ENCODE results near the gene RAD51AP1.

Gene RAD51AP1

DNA sequence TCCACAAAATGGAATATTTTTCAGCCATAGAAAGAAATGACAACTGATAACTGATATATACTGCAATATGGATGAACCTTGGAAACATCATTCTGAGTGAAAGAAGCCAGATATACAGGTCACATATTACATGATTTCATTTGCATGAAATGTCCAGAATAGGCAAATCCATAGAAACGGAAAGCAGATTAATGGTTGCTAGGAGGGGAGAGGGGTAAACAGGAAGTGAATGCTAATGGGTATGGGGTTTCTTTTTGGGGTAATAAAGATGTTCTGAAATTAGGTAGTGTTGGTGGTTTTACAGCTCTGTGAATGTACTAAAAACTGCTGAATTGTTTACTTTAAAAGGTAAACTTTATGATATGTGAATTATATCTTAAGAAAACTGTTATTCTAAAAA is 6.5 kb downstream of the RAD51AP1 start:
- DNase-seq (ENCODE audit: low read depth in 3 of 3): no peak

DNA sequence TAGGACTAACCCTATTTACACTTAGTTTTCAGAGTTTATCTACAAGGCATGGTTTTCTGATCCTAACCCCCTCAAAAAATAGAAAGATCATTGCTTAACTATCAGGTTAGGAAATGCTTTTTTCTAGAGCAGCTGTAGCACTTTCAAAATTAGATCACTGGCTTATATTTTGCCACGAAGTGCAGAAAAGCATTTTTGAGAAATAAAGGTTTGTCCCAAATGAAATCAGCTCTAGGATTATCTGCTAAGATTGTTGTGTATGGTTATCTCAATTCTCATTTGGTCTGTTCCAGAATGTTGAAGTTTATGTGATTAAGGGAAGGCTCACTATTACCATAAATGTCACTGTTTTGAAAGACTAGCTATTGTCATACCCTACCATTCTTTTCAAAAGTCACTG is 13.5 kb downstream of the RAD51AP1 start:
- DNase-seq (ENCODE audit: low read depth in 3 of 3): no peak

DNA sequence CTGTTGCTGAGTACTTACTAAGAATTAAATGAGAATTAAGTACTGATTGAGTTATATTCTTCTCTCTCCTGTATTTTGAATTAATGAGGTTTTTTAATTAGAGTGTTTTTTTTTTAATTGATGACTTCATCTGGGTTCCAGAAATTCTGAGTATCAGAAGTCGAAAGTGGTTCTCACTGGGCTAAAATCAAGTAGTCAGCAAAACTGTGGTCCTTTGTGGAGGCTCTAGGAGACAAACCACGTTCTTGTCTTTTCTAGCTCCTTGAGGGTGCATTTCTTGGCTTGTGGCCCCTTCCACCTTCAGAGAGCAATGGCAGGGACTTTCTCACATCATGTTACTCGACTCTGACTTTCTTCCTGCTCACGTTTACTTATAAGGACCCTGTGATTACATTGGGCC is 15.3 kb downstream of the RAD51AP1 start:
- no peak for DNase-seq (ENCODE audit: low read depth in 3 of 3)

DNA sequence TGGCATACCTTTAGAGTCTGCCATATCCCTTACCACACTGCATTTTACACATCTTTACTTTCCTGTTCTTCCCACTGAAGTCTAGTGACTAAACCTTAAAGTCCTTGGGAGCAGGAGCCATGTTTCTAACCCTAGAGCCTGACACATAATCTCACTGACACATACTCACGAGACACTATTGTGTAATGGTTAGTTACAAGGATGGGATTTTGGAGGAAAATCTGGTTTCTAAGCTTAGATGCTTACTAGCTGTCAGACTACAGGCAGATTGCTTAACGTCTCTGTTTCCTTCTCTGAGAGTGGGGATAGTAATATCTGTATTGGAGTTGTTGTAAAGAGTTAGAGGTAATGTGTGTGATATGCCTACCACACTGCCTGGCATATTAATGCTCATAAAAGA is 17.1 kb downstream of the RAD51AP1 start:
- no peak for DNase-seq (ENCODE audit: low read depth in 3 of 3)

DNA sequence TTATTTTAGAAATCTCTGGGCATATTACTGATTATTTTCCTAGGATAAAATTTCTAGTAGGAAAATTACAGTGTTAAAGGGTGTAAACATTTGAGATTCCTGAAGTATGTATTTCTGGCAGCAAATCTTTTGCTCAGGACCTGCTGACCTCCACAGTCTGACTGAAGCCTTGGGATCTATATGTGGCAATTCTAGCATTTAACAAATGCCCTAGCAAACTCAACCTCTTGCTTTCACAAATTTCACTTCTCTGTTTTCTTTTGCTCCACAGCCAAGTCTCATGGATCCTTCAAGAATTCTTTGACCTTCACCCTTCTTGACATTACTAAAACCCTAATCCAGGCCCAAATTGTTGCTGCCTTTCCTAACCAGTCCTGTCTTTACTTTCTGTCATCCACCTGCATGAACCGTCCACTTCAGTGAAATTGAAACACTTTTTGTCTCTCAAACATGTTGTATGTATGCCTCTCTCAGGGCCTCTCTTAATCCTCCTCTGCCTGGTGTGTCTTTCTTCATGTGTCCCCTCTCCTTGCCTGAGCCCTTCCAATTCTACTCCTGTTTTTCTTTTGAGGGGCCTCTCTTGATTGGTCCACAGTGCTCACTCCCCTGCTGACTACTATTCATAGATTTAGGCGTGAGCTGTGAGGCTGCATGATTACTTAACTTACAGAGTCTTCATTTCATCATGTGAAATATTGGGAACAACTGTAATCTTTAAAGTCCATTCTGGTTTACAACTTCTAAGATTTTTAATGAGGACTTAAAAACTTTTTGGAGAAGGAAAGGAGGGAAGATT is 18.2 kb downstream of the RAD51AP1 start:
- no peak for DNase-seq (ENCODE audit: low read depth in 3 of 3)

DNA sequence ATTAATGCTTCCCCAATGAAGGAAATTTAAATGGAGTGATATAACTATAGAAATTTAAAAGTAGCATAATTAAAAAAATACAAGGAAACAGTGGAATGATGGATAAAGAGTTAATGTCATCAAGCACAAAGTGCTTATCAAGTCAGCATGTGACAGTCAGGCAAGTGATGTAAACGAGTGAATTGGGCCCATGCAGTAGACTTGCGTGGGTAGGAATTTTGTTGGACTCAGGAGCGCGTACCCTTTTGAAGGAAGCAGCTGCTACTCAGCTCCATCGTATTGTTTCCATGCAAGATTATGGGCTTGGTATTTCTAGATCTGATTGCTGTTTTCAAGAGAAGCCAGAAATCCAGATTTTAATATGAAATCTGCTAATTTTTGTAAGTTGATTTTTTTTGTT is 18.9 kb downstream of the RAD51AP1 start:
- DNase-seq (ENCODE audit: low read depth in 3 of 3): no peak

DNA sequence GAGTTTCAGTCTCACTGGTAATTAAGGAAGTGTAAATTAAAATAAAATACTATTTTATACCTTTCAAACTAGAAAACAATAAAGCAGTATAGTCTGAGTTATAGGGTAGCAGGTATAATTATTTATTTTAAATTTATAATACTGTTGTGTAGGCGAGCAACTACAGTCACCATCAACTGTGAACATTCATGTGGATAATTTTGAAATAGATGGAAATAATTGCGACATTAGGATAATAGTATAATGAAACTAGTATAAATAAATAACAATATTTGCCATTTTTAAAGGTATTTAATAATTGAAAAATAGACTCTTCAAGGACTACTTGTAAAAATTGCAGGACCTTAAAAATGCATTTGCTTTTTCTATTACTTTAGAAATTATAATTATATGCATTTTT is 19.5 kb downstream of the RAD51AP1 start:
- DNase-seq (ENCODE audit: low read depth in 3 of 3): no peak

DNA sequence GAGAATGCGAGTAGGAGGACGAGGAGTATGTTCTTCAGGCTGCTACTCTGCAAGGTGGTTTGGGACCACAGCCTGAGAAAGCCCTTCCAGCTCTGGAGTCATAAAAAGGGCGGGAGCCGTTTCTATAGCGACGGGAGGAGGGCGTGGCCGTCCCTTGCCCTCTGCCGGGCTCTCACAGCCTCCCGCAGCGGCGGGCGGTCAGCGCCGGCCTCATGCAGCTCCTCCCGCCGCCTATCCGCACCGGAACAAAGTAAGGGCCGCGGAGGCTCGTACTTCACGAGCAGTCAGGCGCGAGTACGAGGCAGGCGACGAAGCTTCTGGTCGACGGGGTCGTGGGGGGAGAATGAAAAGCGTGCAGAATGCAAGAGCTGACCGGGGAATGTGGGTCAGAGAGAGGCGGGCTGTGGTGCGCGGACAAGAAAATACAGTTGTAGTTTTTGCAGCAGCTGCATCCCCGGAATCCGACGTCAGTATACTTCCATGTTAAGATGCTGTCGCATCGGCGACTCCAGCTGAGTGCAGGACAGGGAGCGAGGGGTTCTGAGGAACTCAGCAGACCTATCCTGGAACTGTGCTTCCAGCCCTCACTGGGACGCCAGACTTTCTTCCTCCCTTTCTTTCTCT is 23.5 kb downstream of the RAD51AP1 start, which contains the start of gene DYRK4:
Gene DYRK4 (plus strand): TSS at position 175 of the 624 bp plus-strand sequence. CDS start 38 bp downstream, at position 213.
- DNase-seq (ENCODE audit: low read depth in 3 of 3): peak in 1 of 3 experiments; percentile 10

DNA sequence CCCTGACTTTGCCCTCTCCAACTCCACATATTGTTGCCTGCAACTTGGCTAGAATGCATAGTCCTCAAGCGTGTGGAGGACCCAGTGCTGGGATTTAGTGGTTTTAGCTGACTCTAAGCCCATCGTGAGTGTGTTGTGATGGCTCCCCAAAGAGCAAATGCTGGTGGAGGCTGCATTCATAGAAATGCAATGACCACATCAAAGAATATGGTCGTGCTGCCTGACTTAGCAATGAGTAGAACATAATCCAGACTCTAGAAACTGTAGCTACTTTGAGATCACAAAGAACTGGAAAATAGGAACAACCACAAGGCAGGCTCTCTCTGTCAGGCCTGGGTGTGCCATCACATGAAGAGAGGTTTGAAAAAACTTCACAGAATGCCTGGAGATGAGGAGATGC is 24.6 kb downstream of the RAD51AP1 start:
- no peak for DNase-seq (ENCODE audit: low read depth in 3 of 3)

DNA sequence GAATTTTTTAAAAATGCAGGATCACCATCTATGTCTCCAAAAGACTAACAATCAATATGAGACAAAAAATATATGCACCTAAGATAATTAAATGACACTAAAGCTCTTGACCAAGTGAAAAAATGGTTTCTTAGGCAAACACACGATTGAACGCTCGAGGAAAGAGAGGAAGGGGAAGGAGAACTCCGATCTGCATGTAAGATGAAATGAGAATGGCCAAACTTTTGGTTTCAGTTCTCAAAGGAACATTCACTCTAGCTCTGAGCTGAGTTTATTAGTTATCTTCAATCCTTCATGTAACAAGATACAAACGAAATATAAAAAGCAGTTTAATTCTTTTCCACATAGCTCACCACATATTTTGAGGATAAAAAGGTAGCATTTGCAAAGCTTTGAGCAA is 26.1 kb downstream of the RAD51AP1 start:
- no peak for DNase-seq (ENCODE audit: low read depth in 3 of 3)

DNA sequence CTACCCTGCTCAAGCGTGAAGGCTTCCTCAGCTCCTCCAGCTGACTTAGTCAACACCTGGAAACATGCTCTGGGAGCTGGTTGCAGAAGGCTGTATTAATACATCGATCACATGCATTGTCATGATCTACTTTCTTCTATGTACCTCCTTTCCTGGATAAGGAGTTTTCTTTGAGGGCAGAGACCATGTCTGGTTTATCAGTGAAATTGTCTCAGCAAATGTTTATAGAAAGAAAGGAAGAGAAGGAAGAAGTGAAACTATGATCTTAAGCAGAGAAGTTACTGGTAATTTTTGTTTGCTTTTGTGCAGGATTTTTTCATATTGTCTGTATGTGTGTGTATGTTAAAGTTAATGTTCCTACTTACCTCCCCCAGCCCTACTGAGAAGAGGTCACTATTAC is 27.8 kb downstream of the RAD51AP1 start:
- DNase-seq (ENCODE audit: low read depth in 3 of 3): no peak

DNA sequence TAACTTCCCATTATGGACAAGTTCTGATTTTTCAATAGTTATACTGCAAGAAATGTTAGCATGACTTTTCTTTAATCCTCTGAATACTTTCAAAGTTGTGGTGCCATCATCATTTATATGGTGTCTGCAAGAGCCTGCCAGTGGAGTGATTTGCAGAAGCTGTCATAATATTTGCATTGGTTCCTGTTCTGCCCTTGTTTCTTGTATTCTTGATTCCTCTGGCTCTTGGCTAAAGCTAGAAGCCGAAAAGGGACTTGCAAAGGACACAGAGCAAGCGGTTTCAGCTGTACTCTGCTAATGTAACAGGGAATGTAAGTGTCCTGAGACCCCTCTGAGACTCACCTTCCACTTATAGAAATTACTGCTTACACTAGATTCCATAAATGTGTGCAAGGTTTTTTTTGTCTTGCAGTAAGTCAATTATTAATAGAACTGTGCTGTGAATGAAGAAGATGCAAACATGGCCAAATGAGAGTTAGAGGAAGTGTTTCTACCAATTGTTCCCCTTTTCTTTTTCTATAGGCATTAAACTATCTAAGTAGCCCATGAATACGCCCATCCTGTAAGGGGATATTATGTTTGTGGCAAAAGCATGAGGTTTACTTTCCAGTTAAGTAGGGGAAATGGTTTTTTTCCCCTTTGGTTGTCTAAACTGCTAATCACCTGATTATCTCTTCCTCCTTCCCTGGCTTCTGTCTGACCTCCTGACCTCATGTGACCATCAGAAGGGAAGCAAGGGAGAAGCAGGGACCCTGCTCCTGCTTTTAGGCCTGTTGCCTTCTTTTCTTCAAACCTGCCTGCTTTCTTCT is 28.6 kb downstream of the RAD51AP1 start:
- DNase-seq (ENCODE audit: low read depth in 3 of 3): no peak

DNA sequence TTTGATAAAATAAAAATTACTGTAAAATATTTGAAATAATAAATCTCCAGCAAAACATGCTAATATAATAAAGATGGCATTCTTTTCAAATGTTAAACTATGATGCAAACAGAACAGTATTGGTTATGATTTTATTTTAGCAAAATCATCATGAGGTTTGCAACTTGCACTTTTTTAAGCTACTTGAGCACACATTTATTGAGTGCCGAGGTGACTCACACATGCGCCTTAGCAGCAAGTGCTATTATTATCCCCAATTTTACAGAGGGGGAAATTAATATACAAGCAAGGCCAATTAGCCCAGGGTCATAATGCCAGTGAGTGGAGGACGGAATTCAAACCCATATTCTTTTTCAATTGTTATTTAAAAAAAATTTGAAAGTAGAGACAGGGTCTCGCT is 30.6 kb downstream of the RAD51AP1 start:
- DNase-seq (ENCODE audit: low read depth in 3 of 3): no peak

DNA sequence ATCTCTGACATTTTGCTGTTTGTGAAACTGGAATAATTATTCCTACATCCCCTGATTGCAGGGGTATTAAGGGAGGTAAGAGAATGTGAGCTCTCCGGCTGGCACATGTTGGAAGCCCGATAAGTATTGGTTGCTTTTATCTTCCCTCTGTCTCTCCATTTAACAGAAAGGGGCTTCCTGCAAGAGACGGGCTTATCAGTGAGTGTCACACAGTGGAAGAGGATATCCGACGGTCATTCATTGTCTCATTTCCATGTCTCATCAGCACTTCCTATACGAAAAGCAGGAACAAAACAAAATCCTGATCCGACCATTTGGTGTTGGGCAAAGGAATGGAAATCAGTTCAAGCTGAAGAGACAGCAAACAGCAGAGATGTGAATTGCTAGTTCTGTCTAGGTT is 34.0 kb downstream of the RAD51AP1 start:
- DNase-seq (ENCODE audit: low read depth in 3 of 3): no peak

DNA sequence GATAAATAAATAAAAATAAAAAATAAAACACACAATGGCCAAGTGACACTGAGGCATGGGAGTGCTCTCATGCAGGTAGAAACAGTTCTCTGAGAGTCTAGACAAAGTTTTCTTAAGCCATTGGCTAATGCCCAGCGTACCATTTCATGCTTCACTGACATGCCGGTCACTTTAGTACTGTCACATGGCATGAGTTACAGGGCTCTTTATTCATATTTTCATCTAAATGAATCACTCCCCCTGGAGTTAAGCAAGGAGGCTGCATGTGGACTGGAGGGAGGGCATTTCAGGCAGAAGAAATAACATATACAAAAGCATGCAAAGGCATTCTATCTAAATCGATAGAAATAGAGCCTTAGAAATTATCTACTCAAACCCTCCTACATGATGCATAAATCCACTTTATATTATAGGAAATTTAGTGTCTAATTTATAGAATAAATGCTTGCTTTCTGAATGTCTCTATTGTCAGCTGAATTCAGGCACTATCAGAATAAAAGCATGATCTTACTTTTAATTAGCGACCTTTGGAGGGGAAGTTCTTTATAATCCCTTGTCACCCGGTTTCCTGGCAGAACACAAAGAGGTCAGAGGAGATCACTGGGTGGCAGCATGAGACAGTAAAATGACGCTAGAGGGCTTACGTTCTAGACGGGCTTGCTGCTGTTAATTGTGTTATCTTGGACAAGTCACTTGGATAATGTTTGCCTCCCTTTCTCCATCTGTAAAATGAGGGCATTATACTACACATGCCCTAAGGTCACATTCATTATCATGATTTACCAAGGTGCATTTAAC is 40.8 kb downstream of the RAD51AP1 start:
- DNase-seq (ENCODE audit: low read depth in 3 of 3): no peak

DNA sequence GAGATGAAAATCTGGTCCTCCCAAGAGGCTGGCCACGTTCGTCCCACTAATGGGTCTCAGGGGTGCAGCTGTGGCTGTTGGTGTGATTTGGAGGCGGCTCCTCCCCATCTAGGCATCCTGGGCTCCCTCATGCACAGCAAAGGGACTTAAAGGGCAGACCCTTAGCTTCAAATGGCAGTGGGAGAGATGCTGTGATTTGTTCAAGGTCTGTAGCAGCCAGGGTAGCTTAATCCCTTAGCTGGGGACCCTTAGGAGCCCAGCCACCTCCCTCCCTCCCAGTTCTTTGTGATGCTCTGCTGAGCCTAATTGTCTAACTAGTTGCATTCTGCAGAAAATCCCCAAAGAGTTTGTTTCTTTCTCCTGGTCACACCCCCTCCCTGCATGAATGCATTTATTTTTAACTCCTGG is 41.6 kb downstream of the RAD51AP1 start:
- no peak for DNase-seq (ENCODE audit: low read depth in 3 of 3)

DNA sequence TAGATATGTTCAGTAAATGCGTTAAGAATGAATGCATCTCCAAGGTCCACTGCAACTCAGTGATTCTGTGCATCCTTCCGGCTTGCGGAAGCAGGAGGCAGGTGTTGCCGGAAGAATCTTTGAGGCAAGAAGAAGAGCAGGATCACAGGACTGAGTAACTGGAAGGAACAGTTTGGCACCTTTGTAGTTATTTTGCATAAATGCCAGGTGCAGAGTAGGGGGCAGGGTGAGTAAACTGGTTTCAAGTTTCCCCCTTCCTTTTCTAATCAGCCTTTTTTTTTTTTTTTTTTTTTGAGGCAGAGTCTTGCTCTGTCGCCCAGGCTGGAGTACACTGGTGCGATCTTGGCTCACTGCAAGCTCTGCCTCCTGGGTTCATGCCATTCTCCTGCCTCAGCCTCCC is 45.6 kb downstream of the RAD51AP1 start:
- DNase-seq (ENCODE audit: low read depth in 3 of 3): no peak

DNA sequence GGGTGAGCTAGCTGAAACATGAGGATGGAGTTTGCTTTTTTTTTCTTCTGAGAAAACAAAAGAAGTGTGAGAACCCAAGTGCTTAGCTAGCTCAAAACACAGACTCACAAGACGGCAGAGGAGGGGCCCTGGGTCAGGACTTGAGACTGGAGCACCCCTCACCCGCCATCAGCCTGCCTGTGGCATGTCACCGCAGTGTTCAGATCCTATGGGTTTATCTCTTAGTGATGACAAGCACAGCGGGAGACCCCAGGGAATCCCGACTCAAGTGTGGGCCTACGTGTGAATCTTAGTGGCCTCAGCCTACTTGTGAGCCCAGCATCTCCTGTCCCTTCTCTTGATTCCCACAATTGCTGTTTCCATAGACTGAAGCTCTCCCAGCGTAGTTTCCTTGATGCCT is 46.2 kb downstream of the RAD51AP1 start:
- DNase-seq (ENCODE audit: low read depth in 3 of 3): no peak

DNA sequence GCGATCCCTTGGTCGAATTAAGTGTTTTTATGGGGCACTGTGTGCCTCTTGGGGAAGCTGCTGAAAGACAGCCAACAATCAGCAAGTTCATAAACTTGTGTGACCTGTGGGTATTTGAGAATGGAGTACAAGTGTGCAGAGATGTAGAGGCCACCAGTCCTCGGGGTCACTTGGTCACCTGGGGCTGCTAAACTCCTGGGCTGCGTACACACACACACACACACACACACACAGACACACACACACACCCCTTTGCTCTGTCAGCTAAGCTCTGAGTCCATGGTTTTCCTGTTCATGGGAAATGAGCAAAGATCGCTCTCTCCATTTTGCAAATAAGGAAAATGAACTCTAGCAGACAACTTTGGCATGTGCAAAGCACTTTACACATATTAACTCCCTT is 47.8 kb downstream of the RAD51AP1 start:
- no peak for DNase-seq (ENCODE audit: low read depth in 3 of 3)

DNA sequence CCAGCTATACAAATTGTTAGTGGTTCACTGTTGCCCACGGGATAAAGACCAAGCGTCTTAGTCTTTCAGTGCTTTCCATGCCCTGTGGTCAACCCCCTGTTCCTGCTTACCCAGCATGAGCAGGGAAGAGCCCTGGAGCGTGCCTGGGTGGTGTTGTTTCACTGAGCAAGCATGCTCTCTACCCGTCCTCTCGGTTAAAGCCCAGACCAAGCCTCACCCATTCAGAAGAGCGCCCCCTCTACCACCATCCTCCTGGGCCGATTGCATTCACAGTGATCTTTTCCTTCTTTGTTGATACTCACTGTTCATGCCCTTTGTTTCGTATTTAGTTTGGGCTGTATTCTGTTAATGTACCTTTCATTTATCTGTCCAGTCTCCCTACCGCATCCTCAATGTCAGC is 48.4 kb downstream of the RAD51AP1 start:
- no peak for DNase-seq (ENCODE audit: low read depth in 3 of 3)

DNA sequence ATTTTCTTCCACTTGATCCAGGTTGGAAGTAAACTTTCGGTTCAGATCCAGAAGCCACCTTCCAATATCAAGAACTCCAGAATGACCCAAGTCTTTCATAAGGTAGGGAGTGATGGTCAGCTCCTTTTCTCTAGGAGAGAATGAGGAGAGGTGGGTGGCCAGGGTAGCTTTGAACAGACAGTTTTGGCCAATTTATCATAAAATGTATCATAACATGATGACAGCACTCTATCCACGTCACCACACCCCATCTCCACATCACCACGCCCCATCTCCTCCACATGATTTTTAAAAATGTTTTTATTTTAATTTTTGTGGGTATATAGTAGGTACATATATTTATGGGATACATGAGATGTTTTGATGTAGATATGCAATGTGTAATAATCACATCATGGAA is 50.2 kb downstream of the RAD51AP1 start:
- no peak for DNase-seq (ENCODE audit: low read depth in 3 of 3)

DNA sequence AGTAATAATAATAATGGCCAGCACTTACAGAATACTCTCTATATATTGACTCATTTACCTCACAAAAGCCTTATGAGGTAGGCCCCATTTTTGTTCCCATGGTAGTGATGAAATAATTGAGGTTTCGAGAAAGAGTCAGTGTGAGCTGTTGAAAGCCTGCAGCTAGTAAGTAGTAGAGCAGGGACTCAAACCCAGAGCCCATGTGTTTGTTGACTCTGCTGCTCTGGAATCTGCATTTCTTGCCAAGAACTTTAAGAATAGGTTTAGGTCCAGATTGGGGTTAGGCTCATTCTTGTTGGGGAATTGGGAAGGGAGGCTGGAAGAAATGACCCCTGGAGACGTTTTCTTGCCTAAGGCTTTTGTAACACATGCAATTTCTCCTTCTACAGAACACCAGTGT is 51.3 kb downstream of the RAD51AP1 start:
- no peak for DNase-seq (ENCODE audit: low read depth in 3 of 3)
